PC-9 (cell line): ENCODE data around the gene DISC1. TPM values are rescaled to one million over a fixed set of nuclear protein-coding genes. Genes with fewer than 3 reads are reported as not detected.

Source experiments
- BruUV-seq: library from RNA; stranded (reverse); fragments of 400-500 nt; replicated peaks from 2 replicates; lab custom pipeline; 2021; lab: Mats Ljungman, UMichigan
- CTCF ChIA-PET: fragments of 300-600 bp; sonication (Branson Sonifier 250); formaldehyde crosslinking; loops from one replicate; lab custom pipeline; 2022; ENCODE audit warnings: antibody characterized with exemption; lab: Charles Lee
- POLR2A ChIA-PET: fragments of 300-600 bp; sonication (Branson Sonifier 250); formaldehyde crosslinking; loops from one replicate; lab custom pipeline; 2022; ENCODE audit warnings: antibody characterized with exemption; ENCODE audit not compliant: unreplicated experiment; lab: Charles Lee
- DNase-seq, 2 experiments: peaks; one replicate each; pipeline versions ENCODE4 v3.0.0 to v3.0.0-alpha.2; 2015 to 2022; ENCODE audit warnings: mixed read lengths in 1 of 2
- H2AFZ ChIP-seq: fragments of 200-600 bp; sonication (generic); 2 replicates; pipeline ENCODE4 v1.8.1; 2017; ENCODE audit warnings: antibody characterized with exemption
- H3F3A ChIP-seq: fragments of 200-600 bp; sonication (generic); 2 replicates; pipeline ENCODE4 v1.8.1; 2017; ENCODE audit warnings: antibody characterized with exemption, mild to moderate bottlenecking, low read depth; ENCODE audit not compliant: insufficient read depth
- H3K27ac ChIP-seq: fragments of 200-600 bp; sonication (generic); 2 replicates; pipeline ENCODE4 v1.6.1; 2016; ENCODE audit warnings: mixed run types
- H3K27me3 ChIP-seq: fragments of 200-600 bp; sonication (generic); 2 replicates; pipeline ENCODE4 v1.6.1; 2016; ENCODE audit warnings: low read depth, mixed run types; ENCODE audit not compliant: insufficient read depth
- H3K36me3 ChIP-seq: fragments of 200-600 bp; sonication (generic); 2 replicates; pipeline ENCODE4 v1.6.1; 2016; ENCODE audit warnings: low read depth, mixed run types
- H3K4me1 ChIP-seq: fragments of 200-600 bp; sonication (generic); replicated peaks from 2 replicates; pipeline ENCODE4 v1.6.1; 2016; ENCODE audit warnings: mixed run types; ENCODE audit not compliant: insufficient read depth
- H3K4me2 ChIP-seq: fragments of 200-600 bp; sonication (generic); 2 replicates; pipeline ENCODE4 v1.6.1; 2017; ENCODE audit warnings: mixed run types
- H3K4me3 ChIP-seq: fragments of 200-600 bp; sonication (generic); 2 replicates; pipeline ENCODE4 v1.6.1; 2016; ENCODE audit warnings: mixed run types
- H3K79me2 ChIP-seq: fragments of 200-600 bp; sonication (generic); 2 replicates; pipeline ENCODE4 v1.6.1; 2017; ENCODE audit warnings: low read depth, mixed run types
- H3K9me2 ChIP-seq: fragments of 200-600 bp; sonication (generic); 2 replicates; pipeline ENCODE4 v1.8.1; 2017; ENCODE audit warnings: mild to moderate bottlenecking; ENCODE audit not compliant: insufficient read depth
- H3K9me3 ChIP-seq: fragments of 200-600 bp; sonication (generic); 2 replicates; pipeline ENCODE4 v1.8.1; 2016; ENCODE audit warnings: low read depth; ENCODE audit not compliant: insufficient read depth
- H4K20me1 ChIP-seq: fragments of 200-600 bp; sonication (generic); 2 replicates; pipeline ENCODE4 v1.8.1; 2017; ENCODE audit not compliant: insufficient read depth
- EZH2 ChIP-seq: fragments of 200-600 bp; sonication (generic); IDR thresholded peaks from 2 replicates; pipeline ENCODE4 v1.8.0; 2017; ENCODE audit warnings: antibody characterized with exemption, low read depth
- intact Hi-C: fragments of 100-400 bp; cut with micrococcal nuclease; formaldehyde crosslinking; loops from one replicate; pipeline ENCODE4 v1.10.0; 2022; ENCODE audit not compliant: unreplicated experiment
- total RNA-seq: library from RNA; stranded (reverse); gene quantifications from 2 replicates; pipeline ENCODE4 v1.2.3, GENCODE V29; 2021
- TF ChIP-seq, protein P1 (sequence below): fragments of 200-600 bp; sonication (generic); conservative IDR thresholded peaks from 2 replicates; pipeline ENCODE4 v1.6.1; 2017; ENCODE audit warnings: mixed run types, antibody characterized with exemption, mild to moderate bottlenecking, moderate library complexity

DISC1 gene
- total RNA-seq, 1 experiment from 2014 or later: 7.4 TPM

DNA sequence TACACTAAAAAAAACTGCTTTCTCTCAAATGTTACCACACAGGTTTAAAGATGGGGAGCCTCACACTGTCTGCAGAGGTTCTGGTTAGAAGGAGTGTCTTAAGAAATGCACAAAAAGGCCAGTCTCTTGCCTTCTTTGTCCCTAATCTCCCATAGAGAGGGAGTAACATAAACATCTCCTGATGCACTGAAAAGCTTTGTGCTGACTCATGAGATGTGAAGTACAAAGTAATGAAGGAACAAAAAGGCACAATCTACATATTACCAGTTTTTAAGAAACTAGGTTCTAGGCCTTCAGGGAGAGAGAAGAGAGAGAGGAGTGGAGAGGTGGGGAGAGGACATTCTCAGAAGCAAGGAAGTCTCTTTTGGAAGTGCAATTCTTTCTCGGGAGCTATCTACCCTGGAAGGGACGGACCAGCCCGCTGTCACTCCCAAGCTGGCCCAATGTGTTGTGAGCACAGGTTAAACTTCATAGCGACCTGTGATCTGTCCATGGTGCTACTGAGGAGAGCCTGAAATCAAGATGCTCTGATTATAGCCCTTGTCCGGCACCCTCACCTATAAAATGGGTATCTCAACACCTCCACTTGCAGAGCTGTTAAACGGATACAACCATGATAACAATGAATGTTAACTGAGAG lies 458.1 kb downstream of the DISC1 start:
- DNase-seq: peak in 1 of 2 experiments; percentile 3

DNA sequence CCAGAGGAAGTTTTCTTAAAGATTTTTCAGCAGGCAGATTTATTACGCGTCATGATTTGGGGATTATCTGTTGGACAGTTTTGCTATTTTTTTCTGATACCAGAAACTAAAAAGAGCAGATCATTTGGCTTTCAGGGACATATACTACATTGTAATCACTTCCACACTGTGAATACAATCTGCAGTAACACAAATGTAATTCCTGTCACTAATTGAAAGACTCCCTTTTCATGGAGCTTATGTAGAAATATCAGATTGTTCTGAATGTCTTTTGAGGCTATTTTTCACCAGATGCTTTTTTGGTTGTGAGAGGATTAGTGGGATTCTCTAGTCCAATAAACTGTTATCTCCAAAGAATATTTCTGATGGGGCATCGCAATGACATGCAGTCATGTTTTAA lies 464.2 kb downstream of the DISC1 start:
- BruUV-seq: no TSS peak
- H3K4me2 ChIP-seq: no peak overlapping the region
- no peak overlapping the region for H2AFZ ChIP-seq
- no peaks in the 10 kb centered on the region for H3F3A ChIP-seq
- ChIA-PET CTCF (no interaction called here), POLR2A (no interaction called here)
- H3K4me1 ChIP-seq: no peaks in the 10 kb centered on the region
- intact Hi-C loops: no loop called here
- H3K9me2 ChIP-seq: no peaks in the 10 kb centered on the region
- no peaks in the 10 kb centered on the region for H3K9me3 ChIP-seq
- no peak for TF ChIP-seq EZH2
- TF ChIP-seq, protein P1, sequence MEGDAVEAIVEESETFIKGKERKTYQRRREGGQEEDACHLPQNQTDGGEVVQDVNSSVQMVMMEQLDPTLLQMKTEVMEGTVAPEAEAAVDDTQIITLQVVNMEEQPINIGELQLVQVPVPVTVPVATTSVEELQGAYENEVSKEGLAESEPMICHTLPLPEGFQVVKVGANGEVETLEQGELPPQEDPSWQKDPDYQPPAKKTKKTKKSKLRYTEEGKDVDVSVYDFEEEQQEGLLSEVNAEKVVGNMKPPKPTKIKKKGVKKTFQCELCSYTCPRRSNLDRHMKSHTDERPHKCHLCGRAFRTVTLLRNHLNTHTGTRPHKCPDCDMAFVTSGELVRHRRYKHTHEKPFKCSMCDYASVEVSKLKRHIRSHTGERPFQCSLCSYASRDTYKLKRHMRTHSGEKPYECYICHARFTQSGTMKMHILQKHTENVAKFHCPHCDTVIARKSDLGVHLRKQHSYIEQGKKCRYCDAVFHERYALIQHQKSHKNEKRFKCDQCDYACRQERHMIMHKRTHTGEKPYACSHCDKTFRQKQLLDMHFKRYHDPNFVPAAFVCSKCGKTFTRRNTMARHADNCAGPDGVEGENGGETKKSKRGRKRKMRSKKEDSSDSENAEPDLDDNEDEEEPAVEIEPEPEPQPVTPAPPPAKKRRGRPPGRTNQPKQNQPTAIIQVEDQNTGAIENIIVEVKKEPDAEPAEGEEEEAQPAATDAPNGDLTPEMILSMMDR: no peak
- no peaks in the 10 kb centered on the region for H4K20me1 ChIP-seq
- H3K27me3 ChIP-seq: peaks cover 64% of the 10 kb centered on the region
- H3K36me3 ChIP-seq: no peaks in the 10 kb centered on the region
- H3K27ac ChIP-seq: no peak overlapping the region
- DNase-seq: no peak
- H3K4me3 ChIP-seq: no peak overlapping the region
- no peaks in the 10 kb centered on the region for H3K79me2 ChIP-seq

More for the DNA sequence above, 458.1 kb downstream of the DISC1 start:
- peaks cover 50% of the 10 kb centered on the region for H3K27me3 ChIP-seq
- no peak overlapping the region for H2AFZ ChIP-seq
- intact Hi-C loops: no loop called here
- TF ChIP-seq, protein P1: no peak
- TF ChIP-seq EZH2: no peak
- H3F3A ChIP-seq: no peaks in the 10 kb centered on the region
- no peaks in the 10 kb centered on the region for H3K79me2 ChIP-seq
- H3K9me3 ChIP-seq: no peaks in the 10 kb centered on the region
- H3K27ac ChIP-seq: no peak overlapping the region
- no peaks in the 10 kb centered on the region for H3K36me3 ChIP-seq
- H3K4me2 ChIP-seq: no peak overlapping the region
- ChIA-PET CTCF (interaction anchor here (0.6 kb wide), 1 partner anchor 8 kb away, joined by 3 read pairs; no protein-coding TSS in a partner anchor), POLR2A (no interaction called here)
- H4K20me1 ChIP-seq: no peaks in the 10 kb centered on the region
- no peaks in the 10 kb centered on the region for H3K9me2 ChIP-seq
- BruUV-seq: no TSS peak
- no peaks in the 10 kb centered on the region for H3K4me1 ChIP-seq
- no peak overlapping the region for H3K4me3 ChIP-seq

Other genes starting within 250 kb of the DISC1 start
- gene EGLN1, start 204.5 kb upstream of the DISC1 start, total RNA-seq: 10.9 and 18.8 TPM in 2 replicates
- 23.5 and 32.1 TPM in 2 replicates for gene TSNAX, start 98.1 kb upstream of the DISC1 start, total RNA-seq